HG02798 (cell line): ENCODE measurements around the gene CDK15.

ENCODE experiments used
- ATAC-seq: cut with Tn5 transposase; IDR thresholded peaks from one replicate; pipeline ENCODE4 v1.9.1; 2021; ENCODE audit warnings: mild to moderate bottlenecking; ENCODE audit not compliant: unreplicated experiment, poor library complexity

Gene CDK15

DNA sequence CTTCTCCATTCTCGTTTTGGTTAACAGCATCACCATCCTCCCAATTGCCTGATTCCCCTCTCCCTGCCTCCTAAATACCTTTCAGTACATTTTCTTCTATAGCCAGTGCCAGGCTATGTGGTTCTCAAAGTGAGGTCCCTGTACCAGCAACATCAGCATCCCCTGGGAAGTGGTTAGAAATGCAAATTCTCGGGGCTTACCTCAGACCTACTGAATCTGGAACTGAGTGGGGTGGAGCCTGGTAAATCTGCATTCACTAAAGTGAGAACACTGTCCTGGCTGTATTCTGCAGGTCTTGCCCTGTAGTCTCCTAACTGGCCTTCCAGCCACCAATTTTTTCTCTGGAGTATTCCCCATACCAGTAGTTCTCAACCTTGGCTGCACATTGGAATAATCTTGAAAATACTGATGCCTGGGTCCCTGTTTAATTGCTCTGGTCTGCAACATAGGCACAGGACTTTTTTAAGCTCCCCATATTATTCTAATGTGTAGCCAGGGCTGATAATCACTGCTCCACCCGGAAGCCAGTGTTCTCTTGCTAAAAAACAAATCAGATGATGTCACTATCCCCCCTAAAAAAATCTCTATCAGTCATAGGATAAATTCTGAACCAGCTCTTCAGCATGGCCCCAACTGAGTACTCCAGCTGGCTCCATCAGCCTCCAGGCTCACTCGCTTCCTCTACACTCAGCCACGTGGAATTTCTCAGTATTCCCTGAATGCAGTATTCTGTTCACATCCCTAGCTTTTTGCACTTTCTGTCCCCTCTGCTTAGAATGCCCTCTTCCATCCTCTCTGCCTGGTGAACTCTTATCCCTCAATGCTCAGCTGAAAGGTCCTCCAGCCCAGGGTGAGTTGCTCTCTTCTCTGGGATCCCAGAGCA, 98.4 kb downstream of the CDK15 start:
- peak; percentile 87 for ATAC-seq

DNA sequence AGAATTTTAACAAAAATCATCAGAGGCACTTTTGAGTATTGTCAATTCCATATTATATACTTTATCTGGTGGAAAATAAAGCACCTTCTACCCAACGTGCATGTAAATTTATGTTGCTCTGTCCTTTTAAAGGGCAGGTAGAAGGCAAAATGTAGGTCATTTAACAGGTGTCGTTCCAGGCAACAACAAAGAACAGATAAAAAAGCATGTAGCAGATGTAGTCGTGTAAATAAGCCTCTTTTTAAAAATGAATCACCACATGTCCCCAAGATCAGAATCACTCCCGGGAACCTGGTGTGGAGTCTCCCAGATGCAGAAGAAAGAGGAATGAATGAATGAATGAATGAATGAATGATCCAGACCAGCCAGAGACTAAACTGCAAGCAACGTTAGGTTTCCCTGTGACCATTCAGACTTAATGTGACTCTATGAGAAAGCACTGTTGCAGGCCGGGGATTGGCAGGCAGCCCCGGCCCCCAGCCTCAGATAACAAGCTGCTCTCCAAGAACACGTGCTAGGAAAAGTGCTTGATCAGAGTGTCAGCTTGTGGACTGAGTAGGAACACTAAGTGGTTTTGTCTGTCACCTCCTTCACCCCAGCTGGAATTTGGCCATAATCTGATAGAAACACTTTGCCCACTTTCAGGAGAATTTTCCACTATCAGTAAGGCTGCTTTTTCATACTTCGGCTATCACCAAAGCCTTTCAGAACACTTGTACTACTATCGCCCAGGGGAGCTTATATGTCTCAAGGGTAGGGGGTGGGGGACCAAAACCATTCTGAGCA, 100.6 kb downstream of the CDK15 start:
- no peak for ATAC-seq

- no peak for ATAC-seq
Measured at GRCh38 chr2:201907563-201907881, 101.2 kb downstream of the CDK15 start.

DNA sequence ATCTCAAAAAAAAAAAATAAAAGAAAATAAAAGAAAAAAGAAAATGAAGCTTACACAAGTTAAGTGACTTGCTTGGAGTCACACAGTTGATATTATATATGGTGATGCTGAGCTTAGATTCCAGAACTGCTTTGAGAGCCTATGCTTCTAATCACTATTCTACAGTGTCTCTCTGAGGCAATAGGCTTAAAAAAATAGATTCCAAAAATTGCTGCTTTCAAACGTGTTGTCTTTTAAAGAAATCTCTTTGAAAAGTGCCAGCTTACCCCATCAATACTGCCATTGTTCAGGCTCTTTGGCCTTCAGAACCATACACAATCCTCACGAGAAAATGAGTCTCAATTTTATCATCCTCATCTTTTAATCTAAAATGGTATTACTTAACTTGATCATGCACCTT, 102.6 kb downstream of the CDK15 start:
- ATAC-seq = no peak

- ATAC-seq = no peak
Measured at GRCh38 chr2:201909348-201909747, 103.0 kb downstream of the CDK15 start.

GRCh38 chr2:201909961-201910361, 103.6 kb downstream of the CDK15 start:
- ATAC-seq = peak; percentile 75

- ATAC-seq = no peak
Measured at GRCh38 chr2:201911372-201911771, 105.0 kb downstream of the CDK15 start.

DNA sequence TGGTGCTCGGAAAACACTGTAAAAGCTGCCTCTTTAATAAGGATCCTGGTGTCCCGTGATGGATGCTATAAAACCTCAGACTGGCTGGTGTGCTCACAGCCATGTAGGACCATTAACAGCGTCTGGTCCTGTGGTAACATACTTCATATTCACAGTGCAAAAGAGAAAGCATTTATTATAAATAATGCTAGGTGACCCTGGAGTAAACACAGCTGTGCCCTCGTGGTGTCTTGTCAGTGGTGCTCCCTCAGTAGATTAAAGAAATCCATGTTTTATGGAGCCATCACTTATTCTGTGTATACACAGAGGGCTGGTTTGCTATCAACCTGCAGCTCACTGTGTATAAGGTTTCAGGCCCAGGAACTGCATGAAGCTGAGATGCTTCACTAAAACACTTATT, 106.9 kb downstream of the CDK15 start:
- no peak for ATAC-seq

GRCh38 chr2:201915446-201915845, 109.1 kb downstream of the CDK15 start:
- ATAC-seq = peak; percentile 58

DNA sequence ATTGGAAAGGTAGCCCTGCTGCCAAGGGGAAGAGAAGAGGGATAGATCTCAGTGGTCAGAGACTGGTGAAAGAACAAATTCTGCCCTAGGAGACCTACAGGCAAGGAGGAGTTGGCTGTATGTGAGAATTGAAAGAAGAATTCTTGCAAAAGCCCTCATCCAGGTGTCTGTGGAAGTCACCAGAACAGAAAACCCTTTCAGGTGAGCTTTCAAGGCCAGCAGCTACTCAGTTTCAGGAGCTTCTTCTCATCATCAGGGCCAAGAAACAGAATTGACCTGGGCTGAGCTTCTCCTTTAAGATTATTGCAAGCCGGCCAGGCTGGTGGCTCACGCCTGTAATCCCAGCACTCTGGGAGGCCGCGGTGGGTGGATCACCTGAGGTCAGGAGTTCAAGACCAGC, 110.2 kb downstream of the CDK15 start:
- ATAC-seq = no peak

- ATAC-seq = no peak
Measured at GRCh38 chr2:201918616-201919307, 112.4 kb downstream of the CDK15 start.

DNA sequence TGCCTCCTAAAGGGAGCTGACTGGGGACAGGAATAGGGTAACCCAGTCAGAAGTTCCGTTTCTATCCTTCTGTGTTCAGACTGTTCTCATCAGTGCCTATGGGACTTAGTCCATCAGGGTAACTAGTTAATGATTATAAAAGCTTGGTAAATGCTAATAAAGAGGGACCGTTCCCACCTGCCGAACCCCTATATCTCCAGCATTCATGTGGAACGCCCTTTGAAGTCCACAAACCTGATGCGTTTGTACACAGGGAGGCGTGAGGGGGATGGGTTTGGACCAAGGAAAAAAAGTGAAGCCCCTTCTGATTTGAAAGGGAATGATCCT, 112.9 kb downstream of the CDK15 start:
- ATAC-seq = no peak

- no peak for ATAC-seq
Measured at GRCh38 chr2:201923436-201924328, 117.3 kb downstream of the CDK15 start.

DNA sequence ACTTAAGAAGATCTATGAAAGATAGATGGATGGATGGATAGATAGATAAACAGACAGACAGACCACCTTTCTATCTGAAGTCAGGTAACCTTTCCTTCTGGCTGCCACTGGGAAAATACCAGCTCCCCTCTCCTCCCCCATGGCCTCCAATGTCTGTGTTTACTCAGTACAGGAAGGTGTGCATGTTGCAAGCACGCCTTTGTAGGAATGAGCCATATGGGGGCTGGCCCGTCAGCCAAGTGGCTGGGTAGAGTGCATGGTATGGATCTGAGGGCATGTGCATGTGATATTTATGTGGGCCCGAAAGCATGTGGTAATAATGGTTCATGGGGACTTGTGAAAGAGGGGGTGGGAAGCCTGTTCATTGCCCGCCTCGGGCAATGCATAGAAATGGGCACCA, 118.1 kb downstream of the CDK15 start:
- no peak for ATAC-seq

DNA sequence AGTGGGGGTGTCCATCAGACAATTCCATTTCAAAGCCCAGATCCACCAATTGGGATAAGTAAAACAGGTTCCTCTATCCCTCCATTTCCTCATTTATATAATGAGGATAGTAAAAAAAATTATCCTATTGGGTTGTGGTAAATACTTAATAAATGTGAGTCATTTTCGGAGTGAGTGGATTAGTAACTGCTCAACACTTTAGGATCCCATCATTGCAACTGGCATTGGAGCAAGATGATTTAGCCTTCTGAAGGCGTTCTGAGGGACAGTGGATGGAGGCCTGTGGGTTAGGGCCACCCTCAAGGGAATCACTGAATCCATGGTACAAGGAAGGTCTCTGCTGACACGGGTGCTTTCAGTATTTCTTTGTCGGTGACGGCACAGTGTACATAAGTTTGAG, 118.7 kb downstream of the CDK15 start:
- no peak for ATAC-seq

DNA sequence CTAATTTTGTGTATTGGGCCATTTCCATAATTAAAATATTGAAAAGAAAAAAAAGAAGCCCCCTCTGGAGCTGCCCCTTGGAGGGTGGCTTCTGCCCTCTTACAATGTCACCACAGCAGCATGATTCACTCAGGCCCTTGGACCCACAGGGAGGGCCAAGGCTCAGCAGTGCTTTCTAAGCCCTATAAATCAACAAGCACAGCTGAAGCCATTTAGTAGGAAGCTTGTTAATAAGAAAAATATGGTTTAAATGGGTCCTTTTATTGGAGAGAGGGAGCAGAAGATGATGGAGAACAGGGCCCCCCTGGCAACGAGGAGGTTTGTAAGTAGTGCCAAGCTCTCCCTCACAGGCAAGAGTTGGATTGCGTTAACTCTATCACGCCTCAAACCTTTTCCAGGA, 119.7 kb downstream of the CDK15 start:
- no peak for ATAC-seq

- ATAC-seq = no peak
Measured at GRCh38 chr2:201928363-201928762, 122.0 kb downstream of the CDK15 start.

GRCh38 chr2:201929281-201930026, 123.1 kb downstream of the CDK15 start:
- no peak for ATAC-seq

DNA sequence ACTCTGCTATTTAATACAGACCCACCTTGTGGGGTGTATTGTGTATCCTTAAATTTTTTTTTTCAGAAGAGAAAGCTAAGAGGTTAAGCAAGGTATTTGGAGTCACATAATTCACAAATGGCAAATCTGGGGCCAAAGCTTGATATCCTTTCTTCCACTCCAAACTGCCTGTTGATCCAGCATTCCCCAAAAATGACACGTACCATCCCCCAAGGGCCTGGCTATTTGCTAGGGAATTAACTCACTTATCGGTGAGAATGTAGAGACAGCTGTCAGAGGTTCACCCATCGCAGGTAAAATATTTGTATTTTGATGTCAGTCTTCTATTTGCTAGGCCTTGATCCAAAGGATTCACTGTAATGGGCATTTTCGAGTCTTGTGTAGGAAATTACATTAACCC, 123.7 kb downstream of the CDK15 start:
- ATAC-seq = no peak

DNA sequence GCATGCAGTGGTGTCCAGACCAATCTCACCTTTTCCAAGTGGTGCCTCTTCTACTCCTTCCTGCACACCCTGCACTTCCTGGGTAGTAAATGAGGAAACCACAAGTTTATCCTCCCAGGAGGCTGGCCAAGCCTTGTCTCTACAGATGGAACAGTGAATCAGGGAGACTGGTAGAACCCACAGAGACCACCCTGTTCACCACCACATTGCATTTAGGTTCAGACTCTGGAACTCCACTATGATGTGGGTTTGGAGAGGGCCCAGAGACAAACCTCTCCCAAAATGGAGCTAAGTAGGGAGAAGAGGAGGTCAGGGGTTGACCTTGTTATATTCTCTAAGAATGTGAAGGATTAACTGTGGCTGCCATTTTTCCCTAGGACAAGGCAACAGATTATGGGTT, 124.5 kb downstream of the CDK15 start:
- no peak for ATAC-seq
